Measurements from ENCODE around the gene TBC1D14. TPM values are rescaled to one million over a fixed set of nuclear protein-coding genes. Genes with fewer than 3 reads are reported as not detected.

The TBC1D14 gene
- total and polyA plus RNA-seq, 2 of the 8 experiments (the other 6 are each of a cell fraction or from before 2014, with no cell fraction given) = 45.6 to 48.2 TPM

GRCh38 chr4:7061815-7062214 lies 152.2 kb downstream of the TBC1D14 start:
- FAIRE-seq = no peak
- CTCF ChIA-PET (ENCODE audit: partially characterized antibody) = interaction anchor here (1.1 to 2.9 kb wide), 6 partner anchors 8 to 40 kb away, joined by 3 to 15 read pairs (median 4); partner anchors contain the start of gene TADA2B

More at GRCh38 chr4:7061815-7062214, 152.2 kb downstream of the TBC1D14 start:
- Histone ChIP-seq H2BK15ac (ENCODE audit: low read length) (no peak overlapping the region), H3K4me1 (replicated peaks in 1 of 4; ENCODE audit: control insufficient read depth in 3 of 4, insufficient read depth in 4 of 4, low read length in 3 of 4) (peaks cover 0 to 3% (median 1%) of the 10 kb centered on the region in 4 experiments; a peak in 1 of 7 replicates), H3K4me2 (ENCODE audit: insufficient read depth in 1 of 2, low read depth in 2 of 2, low read length in 2 of 2) (no peak overlapping the region), H2AFZ (ENCODE audit: low read length) (no peak overlapping the region), H3K23ac (ENCODE audit: insufficient read length) (no peak overlapping the region), H3K9me3 (ENCODE audit: insufficient read depth in 2 of 2, low read depth in 1 of 2, low read length in 1 of 2) (no peaks in the 10 kb centered on the region), H4K91ac (replicated peaks; ENCODE audit: insufficient read length, low read length) (no peak overlapping the region), H2AK5ac (ENCODE audit: low read depth, low read length) (no peak overlapping the region), H4K5ac (ENCODE audit: insufficient read length, low read depth, low read length) (no peak overlapping the region), H2BK20ac (ENCODE audit: low read length) (no peak overlapping the region), H3K9ac (replicated peaks in 1 of 4; ENCODE audit: extremely low read depth in 1 of 4, low read depth in 3 of 4, low read length in 3 of 4) (no peak overlapping the region), H4K20me1 (replicated peaks in 1 of 2; ENCODE audit: control insufficient read depth in 1 of 2, insufficient read depth in 2 of 2, low read length in 2 of 2) (peaks cover 9 to 27% of the 10 kb centered on the region in 2 experiments), H4K8ac (ENCODE audit: extremely low read depth, insufficient read depth, low read length) (no peak overlapping the region), H3K36me3 (ENCODE audit: control insufficient read depth in 2 of 4, insufficient read depth in 4 of 4, low read length in 3 of 4) (peaks cover 14 to 48% (median 40%) of the 10 kb centered on the region in 4 experiments), H3K4me3 (ENCODE audit: extremely low read depth in 1 of 4, insufficient read depth in 2 of 4, low read depth in 3 of 4, low read length in 4 of 4) (no peak overlapping the region), H3K56ac (replicated peaks; ENCODE audit: insufficient read length, low read depth, low read length) (no peak overlapping the region), H3K18ac (ENCODE audit: extremely low read depth, low read length) (no peak overlapping the region), H2BK120ac (replicated peaks; ENCODE audit: low read depth, low read length) (no peak overlapping the region), H3K27ac (ENCODE audit: low read depth, low read length) (no peak overlapping the region), H2BK5ac (ENCODE audit: low read depth, low read length) (no peak overlapping the region), H3K14ac (ENCODE audit: insufficient read length) (no peak overlapping the region), H3K4ac (replicated peaks; ENCODE audit: insufficient read length, low read depth, low read length) (no peak overlapping the region), H2BK12ac (ENCODE audit: low read depth, low read length) (no peak overlapping the region), H3K27me3 (replicated peaks in 1 of 4; ENCODE audit: control insufficient read depth in 3 of 4, extremely low read depth in 1 of 4, insufficient read depth in 3 of 4, low read length in 3 of 4) (no peaks in the 10 kb centered on the region), H3K23me2 (ENCODE audit: low read depth, low read length) (no peaks in the 10 kb centered on the region; the same call in 1 of the 2 replicates), H3K79me1 (ENCODE audit: low read depth, low read length) (peaks cover 3% of the 10 kb centered on the region; the same call in 1 of the 2 replicates), H3K79me2 (ENCODE audit: control insufficient read depth in 1 of 2, insufficient read depth in 2 of 2, low read length in 2 of 2) (peaks cover 0 to 22% of the 10 kb centered on the region in 2 experiments; a peak in 2 of 4 replicates)
- DNase-seq (ENCODE audit: low read depth in 1 of 2, low spot score in 2 of 2) = no peak
- POLR2A ChIA-PET (ENCODE audit: partially characterized antibody) = interaction anchor here (1.5 to 1.7 kb wide), 2 partner anchors 12 kb away, joined by 3 to 5 read pairs; no protein-coding TSS in a partner anchor
- TF ChIP-seq SP2 (IDR thresholded peaks at IDR 0.05; ENCODE audit: low read length) (no peak), EGR1 (IDR thresholded peaks at IDR 0.05; ENCODE audit: borderline replicate concordance, low read depth, low read length) (no peak)
- WGBS, 2 experiments (ENCODE audit: extremely low coverage in 1 of 2, insufficient coverage in 1 of 2, insufficient read length in 1 of 2, insufficient replicate concordance in 2 of 2, low coverage in 1 of 2, low lambda C conversion rate in 2 of 2, missing lambda C conversion rate in 1 of 2) = 89% methylated on average over 6 of the region's 6 CpGs; no CpG with 5 or more reads in 1 of the 2 experiments
